HepG2 (cell line): ENCODE measurements around the gene RPA1. TPM values are rescaled to one million over a fixed set of nuclear protein-coding genes. Genes with fewer than 3 reads are reported as not detected.
A peak's percentile ranks its signal among the peaks of the same experiment; 100 is the strongest.
"Not testable (repeated sequence)": the region's sequence is repeated elsewhere in the genome, so short reads cannot be mapped to it uniquely, and the experiment has no call there.

ENCODE experiments used
- ATAC-seq: fragments of 200-7000 bp; cut with Tn5 transposase; 3 replicates; pipeline ENCODE4 v1.9.1; 2020; ENCODE audit warnings: mild to moderate bottlenecking, moderate library complexity
- BruUV-seq: library from RNA; stranded (reverse); fragments of 400-500 nt; replicated peaks from 2 replicates; lab custom pipeline; 2021; lab: Mats Ljungman, UMichigan
- CTCF ChIA-PET: fragments of 300-600 bp; formaldehyde crosslinking; extraction: SDS; loops from one replicate; lab custom pipeline; 2021; ENCODE audit warnings: low total read pairs, inconsistent platforms, low intra/inter-chr PET ratio; lab: Yijun Ruan, JAX
- POLR2A ChIA-PET: fragments of 350-600 bp; sonication (Branson Sonifier 250); formaldehyde crosslinking; loops from one replicate; lab custom pipeline; 2020; ENCODE audit warnings: antibody characterized with exemption, inconsistent platforms; lab: Yijun Ruan, JAX
- DNase-seq: peaks from one replicate; pipeline ENCODE4 v3.0.0-alpha.2; 2015; ENCODE audit warnings: low spot score
- FAIRE-seq: peaks from 3 replicates; lab custom pipeline; 2011; peaks lifted over from hg19 to GRCh38; lab: Jason Lieb, UNC
- H2AFZ ChIP-seq: one replicate; pipeline ENCODE4 v1.6.1; 2011; ENCODE audit warnings: low read length, inconsistent platforms
- H3K27ac ChIP-seq: fragments of 300-600 bp; 3 replicates; pipeline ENCODE4 v1.8.0; 2011; ENCODE audit warnings: mixed run types, mild to moderate bottlenecking, mixed read lengths, low read length, inconsistent platforms; ENCODE audit not compliant: insufficient read depth; ENCODE audit errors: extremely low read length
- H3K27me3 ChIP-seq, 2 experiments: fragments of 200-600 bp in 1 of 2; 2 replicates in 1 of 2; 3 replicates in 1 of 2; pipeline versions ENCODE4 v1.6.0 to v1.8.0; 2011; ENCODE audit warnings: low read length in 2 of 2, mild to moderate bottlenecking in 2 of 2, moderate library complexity in 2 of 2, inconsistent platforms in 1 of 2; ENCODE audit not compliant: insufficient read depth in 2 of 2, control insufficient read depth in 1 of 2
- H3K36me3 ChIP-seq, 2 experiments: fragments of 200-600 bp in 1 of 2; replicated peaks in 1 of 2; 2 replicates in 1 of 2; 3 replicates in 1 of 2; pipeline versions ENCODE4 v1.5.1 to v1.8.0; 2011; ENCODE audit warnings: low read length in 2 of 2, inconsistent platforms in 1 of 2; ENCODE audit not compliant: insufficient read depth in 2 of 2, control insufficient read depth in 1 of 2
- H3K4me1 ChIP-seq: 2 replicates; pipeline ENCODE4 v1.5.1; 2012; ENCODE audit warnings: low read length, inconsistent platforms; ENCODE audit not compliant: insufficient read depth
- H3K4me2 ChIP-seq: 2 replicates; pipeline ENCODE4 v1.6.0; 2011; ENCODE audit warnings: low read depth, low read length, inconsistent platforms
- H3K4me3 ChIP-seq, 3 experiments: fragments of 200-600 bp in 1 of 3; sonication (generic), shearing (Covaris generic) in 1 of 3; replicated peaks in 1 of 3; 2 replicates each; pipeline ENCODE4 v1.5.1; 2011 to 2016; ENCODE audit warnings: low read length in 3 of 3, inconsistent platforms in 2 of 3, low read depth in 2 of 3, mild to moderate bottlenecking in 2 of 3, control low read depth in 1 of 3, mixed read lengths in 1 of 3; ENCODE audit not compliant: insufficient read depth in 1 of 3
- H3K79me2 ChIP-seq: one replicate; pipeline ENCODE4 v1.6.1; 2011; ENCODE audit warnings: low read length, inconsistent platforms; ENCODE audit not compliant: insufficient read depth
- H3K9ac ChIP-seq: 2 replicates; pipeline ENCODE4 v1.6.0; 2011; ENCODE audit warnings: mild to moderate bottlenecking, low read depth, low read length, inconsistent platforms; ENCODE audit not compliant: insufficient read depth
- H3K9me3 ChIP-seq: 2 replicates; pipeline ENCODE4 v1.5.1; 2012; ENCODE audit warnings: mild to moderate bottlenecking, low read length
- H4K20me1 ChIP-seq: 2 replicates; pipeline ENCODE4 v1.6.0; 2011; ENCODE audit warnings: inconsistent platforms, mild to moderate bottlenecking, low read length, moderate library complexity; ENCODE audit not compliant: insufficient read depth
- CSRNP1 ChIP-seq: sonication (generic); formaldehyde crosslinking; IDR thresholded peaks from 2 replicates; pipeline ENCODE4 v1.8.1; 2023; ENCODE audit warnings: mild to moderate bottlenecking, missing genetic modification reagents
- FOXM1 ChIP-seq: sonication (generic); formaldehyde crosslinking; IDR thresholded peaks from 2 replicates; pipeline ENCODE4 v1.5.0; 2020; ENCODE audit warnings: missing genetic modification reagents
- GFI1 ChIP-seq: sonication (generic); formaldehyde crosslinking; IDR thresholded peaks from 2 replicates; pipeline ENCODE4 v1.5.0; 2020; ENCODE audit warnings: missing genetic modification reagents, mild to moderate bottlenecking, borderline replicate concordance
- KAT2B ChIP-seq: fragments of 150-350 bp; IDR thresholded peaks from 2 replicates; pipeline ENCODE4 v1.6.1; 2014; ENCODE audit warnings: low read depth, low read length, borderline replicate concordance
- PREB ChIP-seq: sonication (generic); formaldehyde crosslinking; IDR thresholded peaks from 2 replicates; pipeline ENCODE4 v1.4.0; 2020; ENCODE audit warnings: missing genetic modification reagents
- SRSF4 ChIP-seq: fragments of 200-400 bp; formaldehyde crosslinking; IDR thresholded peaks from one replicate; pipeline ENCODE4 v1.6.1; 2018; ENCODE audit warnings: mild to moderate bottlenecking, low read depth, low read length, moderate library complexity; ENCODE audit not compliant: poor library complexity, severe bottlenecking
- ZBTB46 ChIP-seq: sonication (generic); formaldehyde crosslinking; IDR thresholded peaks from 2 replicates; pipeline ENCODE4 v1.4.0; 2020; ENCODE audit warnings: mild to moderate bottlenecking, missing genetic modification reagents, borderline replicate concordance
- ZNF7 ChIP-seq: IDR thresholded peaks from 2 replicates; pipeline ENCODE4 v1.6.1; 2016; ENCODE audit warnings: missing biosample characterization, missing genetic modification reagents
- ZNF720 ChIP-seq: sonication (generic); formaldehyde crosslinking; IDR thresholded peaks from 2 replicates; pipeline ENCODE4 v1.4.0; 2020; ENCODE audit warnings: missing genetic modification reagents
- WGBS: methylation state at CpG from one replicate; pipeline ENCODE4 v1.1.6; 2017; ENCODE audit warnings: low lambda C conversion rate; 5-methylcytosine and 5-hydroxymethylcytosine counted together
- in situ Hi-C: cut with HindIII; loops from 2 replicates; pipeline ENCODE4 v1.10.0; 2017; ENCODE audit warnings: low pct_unique_long_range_greater_than_20kb; ENCODE audit not compliant: extremely low pct_ligation_motif_present
- intact Hi-C: fragments of 100-400 bp; cut with micrococcal nuclease; formaldehyde crosslinking; loops from one replicate; pipeline ENCODE4 v1.10.0; 2022; ENCODE audit not compliant: unreplicated experiment
- polyA plus RNA-seq, 8 experiments: library from polyadenylated mRNA; depleted of rRNA in 3 of 8; stranded (reverse) in 7 of 8; unstranded in 1 of 8; fragments of >200 nt; fragmentation: Illumina TruSeq in 4 of 8; extraction: Trizol in 4 of 8; gene quantifications; 2 replicates each; pipeline versions ENCODE4 v1.2.1 to v1.2.3, GENCODE V29; 2011 to 2016; ENCODE audit warnings: low read depth in 4 of 8, missing spikeins in 1 of 8, mixed read lengths in 1 of 8; ENCODE audit not compliant: insufficient read depth in 1 of 8
- total RNA-seq, 5 experiments: library from RNA; depleted of rRNA; stranded (reverse); fragments of >200 nt; fragmentation: Illumina TruSeq; extraction: Trizol; gene quantifications; 2 replicates each; pipeline ENCODE4 v1.2.3, GENCODE V29; 2016; ENCODE audit warnings: low read depth in 1 of 5

Gene RPA1
- total and polyA plus RNA-seq, 2 of the 13 experiments (the other 11 are each of a cell fraction or from before 2014, with no cell fraction given): 13.9 to 37.6 TPM

- no peak for TF ChIP-seq SRSF4
- TF ChIP-seq KAT2B: no peak
- TF ChIP-seq PREB: no peak
- no peak for TF ChIP-seq ZBTB46 (CRISPR knock-in tag)
- no peak for TF ChIP-seq ZNF720
- TF ChIP-seq ZNF7 (CRISPR knock-in tag): peak; percentile 61; the same call in 1 of the 2 replicates
- TF ChIP-seq GFI1 (CRISPR knock-in tag): no peak
- no peak for TF ChIP-seq FOXM1 (CRISPR knock-in tag)
- TF ChIP-seq CSRNP1: no peak
Observed at GRCh38 chr17:1853698-1854097, 23.9 kb downstream of the RPA1 start (continued).

- H3K9ac ChIP-seq, H3K27ac ChIP-seq, H3K9me3 ChIP-seq, ATAC-seq, H2AFZ ChIP-seq, H3K4me2 ChIP-seq, H4K20me1 ChIP-seq, in situ Hi-C loops, BruUV-seq, H3K27me3 ChIP-seq, CTCF ChIA-PET, intact Hi-C loops, DNase-seq, H3K79me2 ChIP-seq, H3K4me3 ChIP-seq, FAIRE-seq: not testable (repeated sequence)
- Histone ChIP-seq H3K36me3 (peaks cover 4 to 47% of the 10 kb centered on the region in 2 experiments), H3K4me1 (peaks cover 17% of the 10 kb centered on the region)
- WGBS: 97% methylated on average over 8 of the region's 8 CpGs
- POLR2A ChIA-PET: interaction anchor here (1.5 kb wide), 1 partner anchor 140 kb away, joined by 3 read pairs; no protein-coding TSS in a partner anchor
Observed at GRCh38 chr17:1856462-1856861, 26.7 kb downstream of the RPA1 start.
